ENCODE data around the gene OXT. TPM values are rescaled to one million over a fixed set of nuclear protein-coding genes. Genes with fewer than 3 reads are reported as not detected.
"Not testable (repeated sequence)": the region's sequence is repeated elsewhere in the genome, so short reads cannot be mapped to it uniquely, and the experiment has no call there.

OXT gene
- total RNA-seq, 4 donors from 2014 or later: not detected

DNA sequence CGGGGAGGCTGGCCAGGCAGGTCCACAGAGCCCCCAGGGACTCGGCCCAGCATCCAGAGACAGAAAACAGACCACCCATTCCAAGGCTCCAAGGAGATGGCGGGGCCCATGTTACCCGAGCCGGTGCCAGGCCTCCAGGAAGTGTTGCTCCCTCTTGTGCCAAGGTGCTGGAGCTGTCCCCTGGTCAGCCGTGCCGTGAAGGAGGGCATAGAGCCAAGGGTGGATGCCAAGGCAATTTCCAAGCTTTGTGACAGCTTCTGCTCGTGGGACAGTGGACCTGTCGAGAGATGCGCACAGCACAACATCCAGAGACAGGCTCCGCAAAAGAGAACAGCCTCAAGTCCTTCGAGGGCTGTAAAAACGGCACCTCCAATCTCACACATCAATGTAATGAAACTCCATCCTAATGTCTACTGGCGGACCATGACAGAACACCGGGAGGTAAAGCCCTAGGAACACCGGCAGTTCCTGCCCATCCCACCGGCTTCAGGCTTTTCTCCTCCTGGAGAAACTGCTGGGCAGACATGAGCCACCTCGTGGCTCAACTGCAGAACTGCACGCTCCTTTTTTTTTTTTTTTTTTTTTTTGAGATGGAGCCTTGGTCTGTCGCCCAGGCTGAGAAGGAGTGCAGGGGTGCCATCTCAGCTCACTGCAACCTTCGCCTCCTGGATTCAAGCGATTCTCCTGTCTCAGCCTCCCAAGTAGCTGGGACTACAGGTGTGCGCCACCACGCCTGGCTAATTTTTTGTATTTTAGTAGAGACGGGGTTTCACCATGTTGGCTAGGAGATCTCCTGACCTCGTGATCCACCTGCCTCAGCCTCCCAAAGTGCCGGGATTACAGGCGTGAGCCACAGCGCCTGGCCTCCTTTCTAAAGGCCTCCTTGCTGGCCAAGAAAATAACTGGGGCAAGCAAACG lies 44.0 kb downstream of the OXT start:
- peak; percentile 52 for ATAC-seq
- no peaks in the 10 kb centered on the region for H3K27me3 ChIP-seq
- peaks cover 0 to 45% of the 10 kb centered on the region in 2 donors for H3K36me3 ChIP-seq
- WGBS, 2 donors (ENCODE audit: low coverage in 1 of 2): 35 to 58% methylated on average over 2 to 14 of the region's 30 CpGs
- no peak overlapping the region for H3K4me3 ChIP-seq
- no peak for TF ChIP-seq EP300 (IDR thresholded peaks at IDR 0.05)
- TF ChIP-seq, protein P1, sequence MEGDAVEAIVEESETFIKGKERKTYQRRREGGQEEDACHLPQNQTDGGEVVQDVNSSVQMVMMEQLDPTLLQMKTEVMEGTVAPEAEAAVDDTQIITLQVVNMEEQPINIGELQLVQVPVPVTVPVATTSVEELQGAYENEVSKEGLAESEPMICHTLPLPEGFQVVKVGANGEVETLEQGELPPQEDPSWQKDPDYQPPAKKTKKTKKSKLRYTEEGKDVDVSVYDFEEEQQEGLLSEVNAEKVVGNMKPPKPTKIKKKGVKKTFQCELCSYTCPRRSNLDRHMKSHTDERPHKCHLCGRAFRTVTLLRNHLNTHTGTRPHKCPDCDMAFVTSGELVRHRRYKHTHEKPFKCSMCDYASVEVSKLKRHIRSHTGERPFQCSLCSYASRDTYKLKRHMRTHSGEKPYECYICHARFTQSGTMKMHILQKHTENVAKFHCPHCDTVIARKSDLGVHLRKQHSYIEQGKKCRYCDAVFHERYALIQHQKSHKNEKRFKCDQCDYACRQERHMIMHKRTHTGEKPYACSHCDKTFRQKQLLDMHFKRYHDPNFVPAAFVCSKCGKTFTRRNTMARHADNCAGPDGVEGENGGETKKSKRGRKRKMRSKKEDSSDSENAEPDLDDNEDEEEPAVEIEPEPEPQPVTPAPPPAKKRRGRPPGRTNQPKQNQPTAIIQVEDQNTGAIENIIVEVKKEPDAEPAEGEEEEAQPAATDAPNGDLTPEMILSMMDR (IDR thresholded peaks at IDR 0.05): peak in 3 of 4 experiments; percentile 46 to 70 (median 66)
- H3K4me1 ChIP-seq: peaks cover 0 to 27% (median 0%) of the 10 kb centered on the region in 3 donors
- H3K9me3 ChIP-seq: no peaks in the 10 kb centered on the region
- no peak overlapping the region for H3K27ac ChIP-seq

DNA sequence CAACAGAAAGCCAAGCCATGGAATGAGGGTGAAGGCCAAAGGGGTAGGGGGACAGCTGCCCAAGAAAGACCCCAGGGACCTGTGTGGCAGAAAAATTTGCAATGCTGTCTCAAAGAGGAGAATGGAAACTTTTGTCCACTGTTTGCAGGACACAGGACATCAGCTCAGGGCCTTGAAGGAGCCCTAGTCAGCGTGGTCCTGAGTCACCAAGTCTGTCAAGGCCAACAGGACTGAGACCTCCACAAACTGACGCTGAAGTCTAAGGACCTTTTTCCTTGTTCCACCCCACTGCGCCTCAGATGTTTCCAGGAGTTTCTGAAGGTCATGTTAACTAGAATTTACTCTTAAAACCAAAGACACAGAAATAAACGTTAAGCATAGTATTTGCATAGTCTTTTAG lies 44.9 kb downstream of the OXT start:
- no peaks in the 10 kb centered on the region for H3K27me3 ChIP-seq
- no peaks in the 10 kb centered on the region for H3K9me3 ChIP-seq
- peaks cover 0 to 49% of the 10 kb centered on the region in 2 donors for H3K36me3 ChIP-seq
- WGBS, 2 donors (ENCODE audit: low coverage in 1 of 2): 86 to 100% methylated on average over 1 to 4 of the region's 4 CpGs
- no peak overlapping the region for H3K27ac ChIP-seq
- ATAC-seq: no peak
- TF ChIP-seq, protein P1 (IDR thresholded peaks at IDR 0.05): no peak
- no peak for TF ChIP-seq EP300 (IDR thresholded peaks at IDR 0.05)
- no peak for TF ChIP-seq POLR2A (IDR thresholded peaks at IDR 0.05)
- no peak for TF ChIP-seq POLR2AphosphoS5 (IDR thresholded peaks at IDR 0.05)
- peaks cover 0 to 27% (median 0%) of the 10 kb centered on the region in 3 donors for H3K4me1 ChIP-seq
- no peak overlapping the region for H3K4me3 ChIP-seq

DNA sequence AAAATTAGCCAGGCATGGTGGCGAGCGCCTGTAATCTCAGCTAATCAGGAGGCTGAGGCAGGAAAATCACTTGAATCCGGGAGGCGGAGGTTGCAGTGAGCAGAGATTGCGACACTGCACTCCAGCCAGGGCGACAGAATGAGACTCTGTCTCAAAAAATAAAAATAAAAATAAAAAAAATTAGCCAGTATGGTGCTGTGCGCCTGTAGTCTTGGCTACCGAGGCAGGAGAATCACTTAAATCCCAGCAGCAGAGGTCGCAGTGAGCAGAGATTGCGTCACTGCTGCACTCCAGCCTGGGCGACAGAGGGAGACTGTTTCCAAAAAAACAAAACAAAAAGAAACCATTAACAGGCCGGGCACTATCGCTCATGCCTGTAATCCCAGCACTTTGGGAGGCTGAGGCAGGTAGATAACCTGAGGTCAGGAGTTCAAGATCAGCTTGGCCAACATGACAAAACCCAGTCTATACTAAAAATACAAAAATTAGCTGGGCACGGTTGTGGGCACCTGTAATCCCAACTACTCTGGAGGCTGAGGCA lies 46.5 kb downstream of the OXT start:
- peaks cover 0 to 57% of the 10 kb centered on the region in 2 donors for H3K36me3 ChIP-seq
- H3K27ac ChIP-seq: peak overlapping the region in 2 of 4 donors; percentile 41 to 53
- not testable (repeated sequence) for H3K27me3 ChIP-seq, H3K9me3 ChIP-seq, H3K4me3 ChIP-seq
- H3K4me1 ChIP-seq: peaks cover 0 to 27% (median 0%) of the 10 kb centered on the region in 3 donors
- TF ChIP-seq, protein P1 (IDR thresholded peaks at IDR 0.05): peak in 3 of 4 experiments; percentile 55 to 68 (median 62)
- peak; percentile 90 for ATAC-seq
- 33 to 46% methylated on average over 7 to 14 of the region's 14 CpGs for WGBS, 2 donors (ENCODE audit: low coverage in 1 of 2)

DNA sequence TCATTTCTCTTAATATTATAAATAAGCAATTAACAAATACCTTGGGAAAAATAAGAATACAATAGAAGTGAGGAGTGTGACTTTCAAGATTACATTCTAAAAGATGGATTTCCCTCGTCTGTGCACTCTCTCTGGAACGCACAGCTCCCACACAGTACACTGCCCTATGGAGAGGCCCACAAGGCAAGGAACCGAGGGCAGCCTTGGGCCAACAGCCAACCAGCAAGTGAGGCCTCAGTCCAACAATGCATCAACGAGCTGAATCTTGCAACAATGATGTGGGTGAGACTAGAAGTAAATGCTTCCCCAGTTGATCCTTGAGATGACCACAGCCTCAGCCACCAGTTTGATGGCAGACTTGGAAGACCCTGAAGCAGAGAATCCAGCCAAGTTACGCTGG lies 47.6 kb downstream of the OXT start:
- H3K36me3 ChIP-seq: peaks cover 0 to 52% of the 10 kb centered on the region in 2 donors
- 40 to 79% methylated on average over 2 of the region's 5 CpGs for WGBS, 2 donors (ENCODE audit: low coverage in 1 of 2)
- ATAC-seq: no peak

More for the DNA sequence above, 47.6 kb downstream of the OXT start:
- Histone ChIP-seq H3K9me3 (no peaks in the 10 kb centered on the region), H3K27ac (no peak overlapping the region), H3K4me3 (no peak overlapping the region), H3K27me3 (no peaks in the 10 kb centered on the region), H3K4me1 (peaks cover 0 to 27% (median 0%) of the 10 kb centered on the region in 3 donors)
- TF ChIP-seq EP300 (IDR thresholded peaks at IDR 0.05) (no peak), POLR2A (IDR thresholded peaks at IDR 0.05) (no peak), POLR2AphosphoS5 (IDR thresholded peaks at IDR 0.05) (no peak)
- TF ChIP-seq, protein P1 (IDR thresholded peaks at IDR 0.05): no peak

Data from gastroesophageal sphincter (tissue), 4 donors.